ENCODE data around the gene VIPR2. TPM values are rescaled to one million over a fixed set of nuclear protein-coding genes. Genes with fewer than 3 reads are reported as not detected.
"Not testable (repeated sequence)": the region's sequence is repeated elsewhere in the genome, so short reads cannot be mapped to it uniquely, and the experiment has no call there.

VIPR2 gene
- total RNA-seq, 4 donors from 2014 or later: 0.32 to 0.34 (median 0.32) TPM; not detected in 1

GRCh38 chr7:159188011-159188410, 43.3 kb upstream of the VIPR2 start:
- intact Hi-C loops (cut with DNase I; ENCODE audit: low total_unique reads): no loop called here
- H3K4me3 ChIP-seq (ENCODE audit: low read depth, poor library complexity, severe bottlenecking): no peak overlapping the region
- TF ChIP-seq CTCF (IDR thresholded peaks at IDR 0.05) (no peak), POLR2A (IDR thresholded peaks at IDR 0.05) (no peak)
- DNase-seq (ENCODE audit: low spot score in 2 of 2): no peak

- TF ChIP-seq POLR2A (IDR thresholded peaks at IDR 0.05) (no peak), CTCF (IDR thresholded peaks at IDR 0.05) (no peak)
- no peak overlapping the region for H3K4me3 ChIP-seq (ENCODE audit: low read depth, poor library complexity, severe bottlenecking)
- 94 to 95% methylated on average over 6 of the region's 6 CpGs for WGBS, 2 donors
- intact Hi-C loops (cut with DNase I; ENCODE audit: low total_unique reads): no loop called here
- no peak for DNase-seq (ENCODE audit: low spot score in 2 of 2)
Measured at GRCh38 chr7:159179241-159179640, 34.6 kb upstream of the VIPR2 start.

GRCh38 chr7:159177284-159177953, 32.8 kb upstream of the VIPR2 start:
- TF ChIP-seq POLR2A (IDR thresholded peaks at IDR 0.05) (no peak), CTCF (IDR thresholded peaks at IDR 0.05) (no peak)
- H3K4me3 ChIP-seq (ENCODE audit: low read depth, poor library complexity, severe bottlenecking): no peak overlapping the region
- 39 to 41% methylated on average over 3 of the region's 3 CpGs for WGBS, 2 donors
- intact Hi-C loops (cut with DNase I; ENCODE audit: low total_unique reads): no loop called here
- no peak for DNase-seq (ENCODE audit: low spot score in 2 of 2)

GRCh38 chr7:159175792-159176191, 31.1 kb upstream of the VIPR2 start:
- no peak for DNase-seq (ENCODE audit: low spot score in 2 of 2)
- TF ChIP-seq POLR2A (IDR thresholded peaks at IDR 0.05) (no peak), CTCF (IDR thresholded peaks at IDR 0.05) (no peak)
- intact Hi-C loops (cut with DNase I; ENCODE audit: low total_unique reads): loop anchor here (1.0 kb wide), 1 partner anchor 14 kb away; no protein-coding TSS in a partner anchor
- WGBS, 2 donors: 85 to 86% methylated on average over 8 of the region's 8 CpGs
- no peak overlapping the region for H3K4me3 ChIP-seq (ENCODE audit: low read depth, poor library complexity, severe bottlenecking)

- H3K4me3 ChIP-seq (ENCODE audit: low read depth, poor library complexity, severe bottlenecking); DNase-seq (ENCODE audit: low spot score in 2 of 2); intact Hi-C loops (cut with DNase I; ENCODE audit: low total_unique reads): not testable (repeated sequence)
- 74 to 80% methylated on average over 6 of the region's 6 CpGs for WGBS, 2 donors
Measured at GRCh38 chr7:159175100-159175499, 30.4 kb upstream of the VIPR2 start.

GRCh38 chr7:159172400-159172799, 27.7 kb upstream of the VIPR2 start:
- 41 to 48% methylated on average over 9 of the region's 9 CpGs for WGBS, 2 donors
- H3K4me3 ChIP-seq (ENCODE audit: low read depth, poor library complexity, severe bottlenecking): no peak overlapping the region
- DNase-seq (ENCODE audit: low spot score in 2 of 2): no peak
- intact Hi-C loops (cut with DNase I; ENCODE audit: low total_unique reads): no loop called here
- no peak for TF ChIP-seq POLR2A (IDR thresholded peaks at IDR 0.05)
- no peak for TF ChIP-seq CTCF (IDR thresholded peaks at IDR 0.05)
